Measurements from ENCODE around the gene SCYL2.

DNA sequence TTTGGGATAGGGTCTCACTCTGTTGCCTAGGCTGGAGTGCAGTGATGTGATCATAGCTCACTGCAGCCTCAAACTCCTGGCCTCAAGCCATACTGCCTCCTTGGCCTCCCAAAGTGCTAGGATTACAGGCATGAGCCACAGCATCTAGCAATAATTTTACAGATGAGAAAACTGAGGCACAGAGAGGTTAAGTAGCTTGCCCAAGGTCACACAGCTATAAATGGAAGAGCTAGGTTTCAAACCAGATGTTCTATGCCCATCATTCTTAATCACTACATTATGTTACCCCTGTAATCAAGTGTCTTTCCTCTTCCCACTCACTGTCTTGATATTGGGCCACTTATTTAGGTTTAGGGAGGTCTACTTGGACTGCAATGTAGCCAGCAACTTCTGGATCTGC, 93.5 kb downstream of the SCYL2 start:
- TF ChIP-seq, protein P1, sequence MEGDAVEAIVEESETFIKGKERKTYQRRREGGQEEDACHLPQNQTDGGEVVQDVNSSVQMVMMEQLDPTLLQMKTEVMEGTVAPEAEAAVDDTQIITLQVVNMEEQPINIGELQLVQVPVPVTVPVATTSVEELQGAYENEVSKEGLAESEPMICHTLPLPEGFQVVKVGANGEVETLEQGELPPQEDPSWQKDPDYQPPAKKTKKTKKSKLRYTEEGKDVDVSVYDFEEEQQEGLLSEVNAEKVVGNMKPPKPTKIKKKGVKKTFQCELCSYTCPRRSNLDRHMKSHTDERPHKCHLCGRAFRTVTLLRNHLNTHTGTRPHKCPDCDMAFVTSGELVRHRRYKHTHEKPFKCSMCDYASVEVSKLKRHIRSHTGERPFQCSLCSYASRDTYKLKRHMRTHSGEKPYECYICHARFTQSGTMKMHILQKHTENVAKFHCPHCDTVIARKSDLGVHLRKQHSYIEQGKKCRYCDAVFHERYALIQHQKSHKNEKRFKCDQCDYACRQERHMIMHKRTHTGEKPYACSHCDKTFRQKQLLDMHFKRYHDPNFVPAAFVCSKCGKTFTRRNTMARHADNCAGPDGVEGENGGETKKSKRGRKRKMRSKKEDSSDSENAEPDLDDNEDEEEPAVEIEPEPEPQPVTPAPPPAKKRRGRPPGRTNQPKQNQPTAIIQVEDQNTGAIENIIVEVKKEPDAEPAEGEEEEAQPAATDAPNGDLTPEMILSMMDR (IDR thresholded peaks at IDR 0.05) = no peak
- no peak for TF ChIP-seq POLR2A (IDR thresholded peaks at IDR 0.05)
